ENCODE measurements around the gene NEURL1.

Gene NEURL1

GRCh38 chr10:103467406-103467805 lies 26.1 kb upstream of the NEURL1 start:
- Histone ChIP-seq H3K9me3 (ENCODE audit: insufficient read depth, low read depth, low read length) (no peaks in the 10 kb centered on the region), H3K36me3 (ENCODE audit: insufficient read depth, low read depth, low read length) (no peaks in the 10 kb centered on the region), H3K9ac (ENCODE audit: low read depth, low read length) (no peak overlapping the region), H3K4me1 (ENCODE audit: insufficient read depth, low read length) (peaks cover 3% of the 10 kb centered on the region), H3K27ac (ENCODE audit: low read length) (no peak overlapping the region), H3K4me3 (ENCODE audit: low read length) (no peak overlapping the region), H3K27me3 (ENCODE audit: insufficient read depth, low read length) (no peaks in the 10 kb centered on the region)

DNA sequence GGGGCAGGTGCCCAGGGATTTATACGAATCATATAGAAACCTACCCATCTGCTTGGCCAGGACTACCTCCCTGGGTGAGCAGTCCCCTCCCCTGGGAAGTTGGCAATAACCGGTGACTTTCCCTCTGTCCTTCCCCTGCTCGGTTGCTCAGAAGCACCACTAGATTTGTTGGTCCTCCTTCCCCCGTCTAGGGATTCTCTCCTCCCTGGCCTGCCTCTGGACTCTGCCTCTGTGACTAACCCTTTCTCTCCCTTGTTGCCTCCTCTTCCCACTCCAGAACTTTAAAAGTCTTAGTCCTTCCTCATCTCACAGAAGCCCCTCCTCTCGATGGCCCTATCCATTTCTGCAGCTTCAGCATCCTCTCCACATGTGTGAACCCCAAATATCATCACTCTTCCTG lies 24.3 kb upstream of the NEURL1 start:
- Histone ChIP-seq H3K9me3 (ENCODE audit: insufficient read depth, low read depth, low read length) (no peaks in the 10 kb centered on the region), H3K36me3 (ENCODE audit: insufficient read depth, low read depth, low read length) (no peaks in the 10 kb centered on the region), H3K27ac (ENCODE audit: low read length) (no peak overlapping the region), H3K27me3 (ENCODE audit: insufficient read depth, low read length) (no peaks in the 10 kb centered on the region), H3K4me3 (ENCODE audit: low read length) (no peak overlapping the region), H3K9ac (ENCODE audit: low read depth, low read length) (no peak overlapping the region), H3K4me1 (ENCODE audit: insufficient read depth, low read length) (peaks cover 3% of the 10 kb centered on the region)

GRCh38 chr10:103470761-103471653 lies 22.5 kb upstream of the NEURL1 start:
- Histone ChIP-seq H3K27me3 (ENCODE audit: insufficient read depth, low read length) (no peaks in the 10 kb centered on the region), H3K9me3 (ENCODE audit: insufficient read depth, low read depth, low read length) (no peaks in the 10 kb centered on the region), H3K4me1 (ENCODE audit: insufficient read depth, low read length) (peaks cover 3% of the 10 kb centered on the region), H3K36me3 (ENCODE audit: insufficient read depth, low read depth, low read length) (no peaks in the 10 kb centered on the region), H3K27ac (ENCODE audit: low read length) (no peak overlapping the region), H3K9ac (ENCODE audit: low read depth, low read length) (no peak overlapping the region), H3K4me3 (ENCODE audit: low read length) (no peak overlapping the region)

DNA sequence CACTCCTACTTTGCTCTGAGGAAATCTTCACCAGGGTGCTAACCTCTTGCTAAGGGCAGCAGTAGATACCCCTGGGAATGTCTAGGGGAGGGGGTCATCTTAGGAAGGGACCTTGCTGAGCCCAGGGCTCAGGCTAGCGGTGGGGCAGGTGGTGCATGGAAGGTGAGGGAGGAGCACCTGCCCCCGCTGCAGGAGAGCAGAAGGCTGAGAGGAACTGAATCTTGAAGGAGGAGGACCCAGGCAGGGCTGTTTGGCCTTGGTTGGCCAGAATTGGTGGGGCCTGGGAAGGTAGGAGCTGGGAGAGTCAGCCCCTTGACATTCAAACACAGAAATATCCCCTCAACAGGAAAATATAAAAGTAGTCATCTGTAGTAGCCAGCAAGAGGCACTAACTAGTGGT lies 21.5 kb upstream of the NEURL1 start:
- Histone ChIP-seq H3K27ac (ENCODE audit: low read length) (no peak overlapping the region), H3K4me1 (ENCODE audit: insufficient read depth, low read length) (peaks cover 8% of the 10 kb centered on the region), H3K36me3 (ENCODE audit: insufficient read depth, low read depth, low read length) (no peaks in the 10 kb centered on the region), H3K9ac (ENCODE audit: low read depth, low read length) (no peak overlapping the region; the same call in 1 of the 2 replicates), H3K4me3 (ENCODE audit: low read length) (no peak overlapping the region), H3K27me3 (ENCODE audit: insufficient read depth, low read length) (no peaks in the 10 kb centered on the region), H3K9me3 (ENCODE audit: insufficient read depth, low read depth, low read length) (no peaks in the 10 kb centered on the region)

DNA sequence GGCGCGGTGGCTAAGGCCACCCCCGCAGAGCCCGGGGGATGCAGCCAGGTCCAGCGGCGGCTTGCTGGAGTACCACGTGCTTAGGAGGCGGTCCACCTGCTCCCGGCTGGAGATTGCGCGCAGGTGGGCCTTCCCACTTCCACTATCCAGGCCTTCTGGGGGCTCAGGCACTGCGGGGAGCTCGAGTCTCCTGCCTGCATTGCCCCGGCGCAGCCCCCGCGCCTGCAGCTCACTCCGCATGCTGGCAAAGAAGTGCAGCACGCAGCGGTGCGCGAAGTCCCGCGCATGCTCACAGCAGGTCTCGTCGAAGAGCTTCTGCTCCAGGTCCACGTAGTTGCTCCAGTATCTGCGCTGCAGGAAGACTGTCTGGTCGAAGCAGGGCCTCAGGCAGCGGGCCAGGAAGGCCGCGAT lies 20.2 kb upstream of the NEURL1 start:
- H3K4me3 ChIP-seq (ENCODE audit: low read length), result no peak overlapping the region
- H3K9ac ChIP-seq (ENCODE audit: low read depth, low read length), result no peak overlapping the region
- H3K4me1 ChIP-seq (ENCODE audit: insufficient read depth, low read length), result peaks cover 11% of the 10 kb centered on the region
- H3K9me3 ChIP-seq (ENCODE audit: insufficient read depth, low read depth, low read length), result no peaks in the 10 kb centered on the region
- H3K36me3 ChIP-seq (ENCODE audit: insufficient read depth, low read depth, low read length), result no peaks in the 10 kb centered on the region
- H3K27me3 ChIP-seq (ENCODE audit: insufficient read depth, low read length), result no peaks in the 10 kb centered on the region
- no peak overlapping the region for H3K27ac ChIP-seq (ENCODE audit: low read length)

- no peaks in the 10 kb centered on the region for H3K36me3 ChIP-seq (ENCODE audit: insufficient read depth, low read depth, low read length)
- H3K27me3 ChIP-seq (ENCODE audit: insufficient read depth, low read length), result no peaks in the 10 kb centered on the region
Measured at GRCh38 chr10:103474077-103474476, 19.4 kb upstream of the NEURL1 start.

GRCh38 chr10:103475437-103475836 lies 18.1 kb upstream of the NEURL1 start:
- H3K36me3 ChIP-seq (ENCODE audit: insufficient read depth, low read depth, low read length), result no peaks in the 10 kb centered on the region
- no peak overlapping the region for H3K27ac ChIP-seq (ENCODE audit: low read length)
- H3K4me1 ChIP-seq (ENCODE audit: insufficient read depth, low read length), result peaks cover 11% of the 10 kb centered on the region
- H3K9me3 ChIP-seq (ENCODE audit: insufficient read depth, low read depth, low read length), result no peaks in the 10 kb centered on the region
- H3K27me3 ChIP-seq (ENCODE audit: insufficient read depth, low read length), result no peaks in the 10 kb centered on the region
- H3K4me3 ChIP-seq (ENCODE audit: low read length), result no peak overlapping the region
- no peak overlapping the region for H3K9ac ChIP-seq (ENCODE audit: low read depth, low read length)

More at GRCh38 chr10:103474077-103474476, 19.4 kb upstream of the NEURL1 start:
- Histone ChIP-seq H3K9me3 (ENCODE audit: insufficient read depth, low read depth, low read length) (no peaks in the 10 kb centered on the region), H3K9ac (ENCODE audit: low read depth, low read length) (no peak overlapping the region), H3K4me1 (ENCODE audit: insufficient read depth, low read length) (peaks cover 11% of the 10 kb centered on the region), H3K27ac (ENCODE audit: low read length) (no peak overlapping the region), H3K4me3 (ENCODE audit: low read length) (no peak overlapping the region)

DNA sequence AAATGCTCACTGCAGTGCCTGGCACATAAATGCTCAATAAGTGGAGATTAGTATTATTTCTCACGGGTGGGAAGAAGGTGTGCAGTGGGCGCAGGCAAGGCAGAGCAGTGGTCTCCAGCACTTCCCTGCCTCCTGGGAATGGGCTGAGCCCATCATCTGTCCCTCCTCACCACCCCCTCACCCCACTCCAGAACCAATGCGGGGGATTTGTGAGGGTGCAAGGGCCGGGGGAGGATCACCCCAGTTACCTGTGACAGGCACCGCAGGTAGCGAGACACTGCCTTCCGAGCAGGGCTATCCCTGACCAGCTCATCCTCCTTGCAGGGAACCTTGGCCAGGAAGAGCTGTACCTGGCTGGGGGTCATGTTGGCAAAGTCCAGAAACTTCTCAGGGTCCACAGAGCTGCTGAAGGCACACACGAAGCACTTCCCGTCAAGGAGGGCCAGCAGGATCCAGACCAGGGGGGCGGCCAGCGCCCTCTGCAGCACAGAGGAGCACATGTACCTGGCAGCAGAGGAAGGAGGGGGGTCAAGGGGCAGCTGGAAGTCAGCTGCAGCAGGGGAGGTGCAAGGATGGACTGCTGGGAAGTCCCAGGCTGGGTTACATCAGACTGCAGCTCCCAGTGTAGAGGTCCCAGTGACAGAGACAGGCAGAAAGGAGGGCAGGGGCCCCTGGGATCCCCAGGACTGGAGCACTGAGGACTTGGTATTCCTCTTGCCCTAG lies 17.3 kb upstream of the NEURL1 start:
- H3K4me1 ChIP-seq (ENCODE audit: insufficient read depth, low read length), result peaks cover 9% of the 10 kb centered on the region
- no peaks in the 10 kb centered on the region for H3K27me3 ChIP-seq (ENCODE audit: insufficient read depth, low read length)
- no peaks in the 10 kb centered on the region for H3K36me3 ChIP-seq (ENCODE audit: insufficient read depth, low read depth, low read length)
- H3K9ac ChIP-seq (ENCODE audit: low read depth, low read length), result peak overlapping the region; percentile 29; the same call in 1 of the 2 replicates
- H3K9me3 ChIP-seq (ENCODE audit: insufficient read depth, low read depth, low read length), result no peaks in the 10 kb centered on the region
- no peak overlapping the region for H3K27ac ChIP-seq (ENCODE audit: low read length)
- H3K4me3 ChIP-seq (ENCODE audit: low read length), result no peak overlapping the region

- peaks cover 8% of the 10 kb centered on the region for H3K4me1 ChIP-seq (ENCODE audit: insufficient read depth, low read length)
- no peak overlapping the region for H3K27ac ChIP-seq (ENCODE audit: low read length)
- H3K9ac ChIP-seq (ENCODE audit: low read depth, low read length), result no peak overlapping the region
- H3K36me3 ChIP-seq (ENCODE audit: insufficient read depth, low read depth, low read length), result no peaks in the 10 kb centered on the region
- no peak overlapping the region for H3K4me3 ChIP-seq (ENCODE audit: low read length)
- no peaks in the 10 kb centered on the region for H3K27me3 ChIP-seq (ENCODE audit: insufficient read depth, low read length)
- H3K9me3 ChIP-seq (ENCODE audit: insufficient read depth, low read depth, low read length), result no peaks in the 10 kb centered on the region
Measured at GRCh38 chr10:103478671-103479070, 14.8 kb upstream of the NEURL1 start.

- no peak within 1 kb of the TSS for H3K27ac ChIP-seq (ENCODE audit: low read length)
- H3K4me1 ChIP-seq (ENCODE audit: insufficient read depth, low read length), result peaks cover 8% of the 10 kb centered on the region
- no peaks in the 10 kb centered on the region for H3K36me3 ChIP-seq (ENCODE audit: insufficient read depth, low read depth, low read length)
- H3K9me3 ChIP-seq (ENCODE audit: insufficient read depth, low read depth, low read length), result no peaks in the 10 kb centered on the region
- no peak within 1 kb of the TSS for H3K4me3 ChIP-seq (ENCODE audit: low read length)
- no peak within 1 kb of the TSS for H3K9ac ChIP-seq (ENCODE audit: low read depth, low read length)
- H3K27me3 ChIP-seq (ENCODE audit: insufficient read depth, low read length), result no peaks in the 10 kb centered on the region
Measured at GRCh38 chr10:103479135-103479534, 14.4 kb upstream of the NEURL1 start, which contains the start of gene CALHM3. CALHM3 (minus strand) TSS chr10:103479240; CDS start chr10:103479032, 208 bp downstream.

GRCh38 chr10:103480521-103480920 lies 13.0 kb upstream of the NEURL1 start:
- no peak overlapping the region for H3K27ac ChIP-seq (ENCODE audit: low read length)

More at GRCh38 chr10:103480521-103480920, 13.0 kb upstream of the NEURL1 start:
- no peak overlapping the region for H3K9ac ChIP-seq (ENCODE audit: low read depth, low read length)
- no peaks in the 10 kb centered on the region for H3K9me3 ChIP-seq (ENCODE audit: insufficient read depth, low read depth, low read length)
- no peaks in the 10 kb centered on the region for H3K27me3 ChIP-seq (ENCODE audit: insufficient read depth, low read length)
- peaks cover 8% of the 10 kb centered on the region for H3K4me1 ChIP-seq (ENCODE audit: insufficient read depth, low read length)
- H3K4me3 ChIP-seq (ENCODE audit: low read length), result no peak overlapping the region
- H3K36me3 ChIP-seq (ENCODE audit: insufficient read depth, low read depth, low read length), result no peaks in the 10 kb centered on the region
